ENCODE data around the gene OGN. TPM values are rescaled to one million over a fixed set of nuclear protein-coding genes. Genes with fewer than 3 reads are reported as not detected.
A peak's percentile ranks its signal among the peaks of the same experiment; 100 is the strongest.

The OGN gene
- total and polyA plus RNA-seq, 11 donors, result 2.1 to 65.4 (median 9.6) TPM

DNA sequence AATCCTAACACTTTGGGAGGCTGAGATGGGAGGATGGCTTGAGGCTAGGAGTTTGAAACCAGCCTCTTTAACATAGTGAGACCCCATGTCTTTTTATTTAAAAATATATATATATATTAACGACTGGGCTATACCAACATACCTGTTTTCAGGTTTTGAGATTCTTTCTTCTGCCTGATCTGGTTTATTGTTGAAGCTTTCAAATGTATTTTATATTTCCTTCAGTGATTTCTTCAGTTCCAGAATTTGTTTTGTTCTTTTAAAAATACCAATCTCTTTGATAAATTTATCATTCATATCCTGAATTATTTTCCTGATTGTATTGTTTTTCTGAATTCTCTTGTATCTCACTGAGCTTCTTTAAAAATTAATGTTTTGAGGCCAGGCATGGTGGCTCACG, 31.2 kb downstream of the OGN start:
- intact Hi-C loops (cut with DNase I), result no loop called here
- ATAC-seq, result no peak
- WGBS, 4 donors, result 98 to 99% (median 98%) methylated on average over 2 of the region's 2 CpGs
- Histone ChIP-seq H3K4me1 (peaks cover 0 to 9% (median 0%) of the 10 kb centered on the region in 12 donors), H3K4me3 (no peak overlapping the region), H3K36me3 (no peaks in the 10 kb centered on the region), H3K27ac (no peak overlapping the region), H3K27me3 (no peaks in the 10 kb centered on the region), H3K9me3 (peaks cover 0 to 53% (median 15%) of the 10 kb centered on the region in 12 donors)
- no peak for DNase-seq
- TF ChIP-seq CTCF (IDR thresholded peaks at IDR 0.05) (no peak), POLR2A (IDR thresholded peaks at IDR 0.05) (no peak)

- Histone ChIP-seq H3K36me3 (peaks cover 0 to 4% (median 0%) of the 10 kb centered on the region in 9 donors), H3K27ac (no peak overlapping the region), H3K9me3 (peaks cover 0 to 33% (median 14%) of the 10 kb centered on the region in 12 donors), H3K27me3 (no peaks in the 10 kb centered on the region), H3K4me3 (no peak overlapping the region), H3K4me1 (no peaks in the 10 kb centered on the region)
- no peak for TF ChIP-seq CTCF (IDR thresholded peaks at IDR 0.05)
- no peak for TF ChIP-seq POLR2A (IDR thresholded peaks at IDR 0.05)
- no peak for ATAC-seq
- intact Hi-C loops (cut with DNase I), result no loop called here
- DNase-seq, result no peak
- WGBS, 4 donors, result 44 to 72% (median 58%) methylated on average over 2 of the region's 2 CpGs
Observed at GRCh38 chr9:92369075-92369474, 35.3 kb downstream of the OGN start.

GRCh38 chr9:92360083-92360482, 44.3 kb downstream of the OGN start:
- no peak overlapping the region for H3K4me3 ChIP-seq
- TF ChIP-seq POLR2A (IDR thresholded peaks at IDR 0.05) (no peak), CTCF (IDR thresholded peaks at IDR 0.05) (no peak)
- no peaks in the 10 kb centered on the region for H3K27me3 ChIP-seq
- H3K4me1 ChIP-seq, result no peaks in the 10 kb centered on the region
- DNase-seq (no peak), ATAC-seq (no peak)
- H3K36me3 ChIP-seq, result peaks cover 0 to 6% (median 0%) of the 10 kb centered on the region in 9 donors
- intact Hi-C loops (cut with DNase I), result no loop called here
- peaks cover 0 to 35% (median 14%) of the 10 kb centered on the region in 12 donors for H3K9me3 ChIP-seq
- H3K27ac ChIP-seq, result peak overlapping the region in 2 of 12 donors; percentile 28 to 56
- 75 to 84% (median 81%) methylated on average over 3 of the region's 3 CpGs for WGBS, 4 donors

- Histone ChIP-seq H3K4me3 (no peak overlapping the region), H3K4me1 (no peaks in the 10 kb centered on the region), H3K27me3 (no peaks in the 10 kb centered on the region), H3K9me3 (peaks cover 0 to 41% (median 19%) of the 10 kb centered on the region in 12 donors), H3K27ac (peak overlapping the region in 2 of 12 donors; percentile 28 to 56), H3K36me3 (peaks cover 0 to 6% (median 0%) of the 10 kb centered on the region in 9 donors)
- no peak for ATAC-seq
- WGBS, 4 donors, result 31 to 36% (median 34%) methylated on average over 2 of the region's 2 CpGs
- intact Hi-C loops (cut with DNase I), result no loop called here
- TF ChIP-seq CTCF (IDR thresholded peaks at IDR 0.05) (no peak), POLR2A (IDR thresholded peaks at IDR 0.05) (no peak)
- DNase-seq, result no peak
Observed at GRCh38 chr9:92359394-92359995, 44.9 kb downstream of the OGN start.
